Vagina (tissue), 2 donors: ENCODE measurements around the gene GLIPR1. TPM values are rescaled to one million over a fixed set of nuclear protein-coding genes. Genes with fewer than 3 reads are reported as not detected.
A peak's percentile ranks its signal among the peaks of the same experiment; 100 is the strongest.

Experiments
- DNase-seq, 2 donors: peaks; one replicate each; pipeline ENCODE4 v3.0.0-alpha.2; 2017; ENCODE audit errors: extremely low spot score in 2 of 2
- H3K27ac ChIP-seq: fragments of 200-600 bp; sonication (generic); one replicate; pipeline ENCODE4 v1.5.1; 2019
- H3K27me3 ChIP-seq: fragments of 200-600 bp; sonication (generic); one replicate; pipeline ENCODE4 v1.5.1; 2019
- H3K36me3 ChIP-seq, 2 donors: fragments of 200-600 bp; sonication (generic); one replicate each; pipeline ENCODE4 v1.5.1; 2017 to 2019
- H3K4me1 ChIP-seq: fragments of 200-600 bp; sonication (generic); one replicate; pipeline ENCODE4 v1.5.1; 2019
- H3K4me3 ChIP-seq, 2 donors: fragments of 200-600 bp; sonication (generic); 1 replicate in 1 of 2; 2 replicates in 1 of 2; pipeline ENCODE4 v1.5.1; 2016 to 2019
- H3K9me3 ChIP-seq: fragments of 200-600 bp; sonication (generic); one replicate; pipeline ENCODE4 v1.5.1; 2019
- CTCF ChIP-seq, 3 experiments: fragments of 450-650 bp in 2 of 3; fragments of 200-600 bp in 1 of 3; sonication (generic) in 1 of 3; IDR thresholded peaks; one replicate each; pipeline ENCODE4 v1.5.1; 2017 to 2019; ENCODE audit warnings: antibody characterized with exemption in 3 of 3, mild to moderate bottlenecking in 2 of 3, moderate library complexity in 2 of 3
- POLR2A ChIP-seq, 2 donors: fragments of 450-650 bp; IDR thresholded peaks; one replicate each; pipeline ENCODE4 v1.6.1; 2017; ENCODE audit warnings: antibody characterized with exemption in 2 of 2, mild to moderate bottlenecking in 2 of 2, moderate library complexity in 2 of 2
- POLR2AphosphoS5 ChIP-seq, 2 donors: sonication (generic); formaldehyde crosslinking; IDR thresholded peaks; one replicate each; pipeline ENCODE4 v1.9.0; 2017; ENCODE audit warnings: antibody characterized with exemption in 2 of 2, mild to moderate bottlenecking in 2 of 2, low read depth in 1 of 2; ENCODE audit not compliant: insufficient read depth in 1 of 2
- intact Hi-C: fragments of 100-400 bp; cut with DNase I; formaldehyde crosslinking; loops from one replicate; pipeline ENCODE4 v1.15.1; 2023
- total RNA-seq: library from RNA; depleted of rRNA; stranded (reverse); fragments of >200 nt; gene quantifications from one replicate; pipeline ENCODE4 v1.2.3, GENCODE V29; 2016

The GLIPR1 gene
- 6.6 TPM for total RNA-seq

DNA sequence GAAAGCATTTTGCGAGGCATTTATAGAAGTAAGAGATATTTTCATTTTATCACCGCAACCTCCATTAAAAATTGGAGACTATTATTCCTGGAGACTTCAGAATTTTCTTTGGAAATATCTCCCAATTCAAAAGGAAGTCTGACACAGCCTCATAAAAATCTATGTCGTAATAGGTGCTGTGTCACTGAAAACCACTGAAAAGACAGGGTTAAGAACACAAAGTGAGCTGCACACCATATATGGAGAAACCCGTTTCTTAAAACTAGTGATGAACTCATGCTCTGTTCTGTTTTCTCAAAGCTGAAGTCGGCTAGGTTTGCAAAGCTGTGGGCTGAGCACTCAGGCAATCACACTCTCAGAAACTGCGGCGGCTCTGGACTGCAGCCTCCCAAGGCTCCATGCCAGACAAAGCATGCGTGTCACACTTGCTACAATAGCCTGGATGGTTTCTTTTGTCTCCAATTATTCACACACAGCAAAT lies at the start of gene GLIPR1:
TSS of gene GLIPR1 (plus strand) at position 287 of the 481 bp plus-strand sequence. CDS start at position 413, 126 bp downstream.
- H3K27me3 ChIP-seq = no peaks in the 10 kb centered on the region
- peak within 1 kb of the TSS; percentile 46 to 47 for H3K4me3 ChIP-seq
- peak within 1 kb of the TSS; percentile 77 for H3K27ac ChIP-seq
- intact Hi-C loops = no loop called here
- DNase-seq = peak in 1 of 2 donors; percentile 93
- no peaks in the 10 kb centered on the region for H3K36me3 ChIP-seq
- H3K4me1 ChIP-seq = peaks cover 32% of the 10 kb centered on the region
- TF ChIP-seq CTCF (IDR thresholded peaks at IDR 0.05) (no peak), POLR2A (IDR thresholded peaks at IDR 0.05) (peak in 1 of 2 donors; percentile 52), POLR2AphosphoS5 (IDR thresholded peaks at IDR 0.05; ENCODE audit: insufficient read depth in 1 of 2, low read depth in 1 of 2) (peak; percentile 56 to 60)
- no peaks in the 10 kb centered on the region for H3K9me3 ChIP-seq

DNA sequence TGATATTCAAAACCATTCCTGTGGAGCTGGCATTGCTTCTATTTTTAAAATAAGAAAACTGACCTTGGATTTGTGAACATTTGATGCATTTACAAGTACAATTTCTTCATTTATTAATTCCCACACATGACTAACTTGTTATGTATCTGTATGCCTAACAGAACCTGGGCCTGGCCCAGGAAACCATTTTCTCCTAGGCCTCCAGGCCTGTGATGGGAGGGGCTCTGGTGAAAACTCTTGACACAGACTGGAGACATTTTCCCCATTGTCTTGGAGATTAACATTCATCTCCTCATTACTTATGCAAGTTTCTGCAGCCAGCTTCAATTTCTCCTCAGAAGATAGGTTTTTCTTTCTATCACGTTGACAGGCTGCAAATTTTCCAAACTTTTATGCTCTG lies 47.6 kb upstream of the GLIPR1 start:
- intact Hi-C loops = no loop called here
- TF ChIP-seq POLR2AphosphoS5 (IDR thresholded peaks at IDR 0.05; ENCODE audit: insufficient read depth in 1 of 2, low read depth in 1 of 2) (no peak), CTCF (IDR thresholded peaks at IDR 0.05) (no peak), POLR2A (IDR thresholded peaks at IDR 0.05) (no peak)
- Histone ChIP-seq H3K36me3 (no peaks in the 10 kb centered on the region), H3K4me3 (no peak overlapping the region), H3K4me1 (no peaks in the 10 kb centered on the region), H3K27ac (no peak overlapping the region), H3K9me3 (no peaks in the 10 kb centered on the region), H3K27me3 (no peaks in the 10 kb centered on the region)
- no peak for DNase-seq

DNA sequence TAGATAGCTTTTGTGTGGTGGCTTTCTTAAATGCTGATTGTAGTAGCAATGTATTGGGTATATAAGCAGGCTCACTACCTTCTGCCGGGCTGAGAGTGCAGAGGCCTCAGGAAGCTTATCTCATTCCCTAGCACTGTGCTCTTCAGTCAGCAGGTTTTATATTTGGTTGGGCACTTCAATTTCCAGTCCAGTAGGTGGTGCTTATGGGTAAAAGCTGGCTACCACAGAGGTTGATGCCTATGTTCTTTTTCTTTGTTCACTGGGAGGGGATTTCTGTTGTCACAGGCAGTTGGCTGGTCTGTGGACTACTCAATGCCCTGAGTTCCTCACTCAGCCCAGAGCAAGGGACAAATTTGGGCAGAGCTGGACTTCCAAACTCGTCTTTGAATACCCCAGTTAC lies 43.0 kb upstream of the GLIPR1 start:
- TF ChIP-seq POLR2A (IDR thresholded peaks at IDR 0.05) = no peak
- no peak for TF ChIP-seq POLR2AphosphoS5 (IDR thresholded peaks at IDR 0.05; ENCODE audit: insufficient read depth in 1 of 2, low read depth in 1 of 2)
- TF ChIP-seq CTCF (IDR thresholded peaks at IDR 0.05) = no peak
- intact Hi-C loops = no loop called here
- H3K9me3 ChIP-seq = no peaks in the 10 kb centered on the region
- no peak overlapping the region for H3K4me3 ChIP-seq
- H3K27me3 ChIP-seq = no peaks in the 10 kb centered on the region
- DNase-seq = no peak
- H3K36me3 ChIP-seq = no peaks in the 10 kb centered on the region
- H3K4me1 ChIP-seq = no peaks in the 10 kb centered on the region
- no peak overlapping the region for H3K27ac ChIP-seq

- no peaks in the 10 kb centered on the region for H3K36me3 ChIP-seq
- TF ChIP-seq CTCF (IDR thresholded peaks at IDR 0.05) (no peak), POLR2A (IDR thresholded peaks at IDR 0.05) (no peak), POLR2AphosphoS5 (IDR thresholded peaks at IDR 0.05; ENCODE audit: insufficient read depth in 1 of 2, low read depth in 1 of 2) (no peak)
- H3K4me1 ChIP-seq = no peaks in the 10 kb centered on the region
Observed at GRCh38 chr12:75438059-75438754, 42.3 kb upstream of the GLIPR1 start.

DNA sequence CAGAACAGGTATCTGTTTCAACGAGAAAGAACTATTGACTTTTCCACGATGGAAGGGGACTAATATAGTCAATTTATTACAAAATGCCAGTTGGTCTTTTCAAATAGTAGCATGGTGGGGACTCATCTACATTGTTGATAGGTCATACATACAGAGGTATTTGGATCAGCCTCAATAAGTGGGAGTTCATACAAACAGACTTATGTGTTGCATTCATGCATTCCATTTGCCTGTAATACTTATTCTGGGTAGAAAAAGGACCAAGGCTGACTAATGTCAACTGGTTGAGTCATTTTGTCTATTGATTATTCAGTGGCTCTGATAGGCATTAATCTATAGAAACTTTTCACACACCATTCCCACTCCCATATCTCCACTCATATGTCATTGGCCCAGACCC lies 41.5 kb upstream of the GLIPR1 start:
- intact Hi-C loops = no loop called here
- DNase-seq = no peak
- no peak overlapping the region for H3K4me3 ChIP-seq
- TF ChIP-seq CTCF (IDR thresholded peaks at IDR 0.05) (no peak), POLR2A (IDR thresholded peaks at IDR 0.05) (no peak), POLR2AphosphoS5 (IDR thresholded peaks at IDR 0.05; ENCODE audit: insufficient read depth in 1 of 2, low read depth in 1 of 2) (no peak)
- no peaks in the 10 kb centered on the region for H3K27me3 ChIP-seq
- H3K9me3 ChIP-seq = no peaks in the 10 kb centered on the region
- no peaks in the 10 kb centered on the region for H3K4me1 ChIP-seq
- H3K27ac ChIP-seq = no peak overlapping the region
- no peaks in the 10 kb centered on the region for H3K36me3 ChIP-seq

More at GRCh38 chr12:75438059-75438754, 42.3 kb upstream of the GLIPR1 start:
- no peak for DNase-seq
- Histone ChIP-seq H3K27me3 (no peaks in the 10 kb centered on the region), H3K27ac (no peak overlapping the region), H3K9me3 (no peaks in the 10 kb centered on the region), H3K4me3 (no peak overlapping the region)
- intact Hi-C loops = no loop called here
